ENCODE data around the gene SMIM1. TPM values are rescaled to one million over a fixed set of nuclear protein-coding genes. Genes with fewer than 3 reads are reported as not detected.

SMIM1 gene
- total RNA-seq, 1 donor from 2014 or later: 6.6 TPM

DNA sequence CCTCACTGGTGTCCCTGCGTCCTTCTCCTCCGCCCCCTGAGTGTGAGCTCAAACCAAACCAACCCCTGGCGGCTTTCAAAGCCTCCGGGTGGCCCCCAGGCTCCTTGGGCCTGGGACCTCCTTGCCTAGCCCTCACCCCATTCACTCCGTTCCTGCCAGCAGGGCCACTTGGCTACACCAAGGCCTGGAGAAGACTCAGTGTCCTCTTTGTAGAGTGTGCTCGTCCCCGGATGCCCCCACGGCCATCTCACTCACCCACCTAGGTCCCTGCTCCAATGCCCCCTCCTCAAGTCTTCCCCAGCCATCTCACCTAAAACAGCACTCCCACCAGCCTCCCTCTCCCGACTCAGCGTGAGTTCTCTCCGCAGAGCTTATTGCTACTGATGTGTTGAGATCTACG, 27.5 kb upstream of the SMIM1 start:
- no peak overlapping the region for H3K27ac ChIP-seq (ENCODE audit: low read depth, low read length)
- H3K79me2 ChIP-seq (ENCODE audit: insufficient read depth, low read length): peaks cover 3% of the 10 kb centered on the region
- Mint-ChIP-seq H3K9me3 (ENCODE audit: unreplicated experiment) (no peaks in the 10 kb centered on the region), H3K4me3 (ENCODE audit: unreplicated experiment) (no peak overlapping the region), H3K36me3 (ENCODE audit: low read depth, unreplicated experiment) (peaks cover 6% of the 10 kb centered on the region), H3K27me3 (ENCODE audit: low read depth, unreplicated experiment) (no peaks in the 10 kb centered on the region), H3K27ac (ENCODE audit: unreplicated experiment) (no peak overlapping the region), H3K4me1 (ENCODE audit: low read depth, unreplicated experiment) (no peaks in the 10 kb centered on the region)
- no peak for DNase-seq (ENCODE audit: low read depth)
- peaks cover 3% of the 10 kb centered on the region for H3K4me1 ChIP-seq (ENCODE audit: insufficient read depth, low read length)
- no peak overlapping the region for H2AFZ ChIP-seq (ENCODE audit: low read depth, low read length)
- peaks cover 4% of the 10 kb centered on the region for H3K27me3 ChIP-seq (ENCODE audit: insufficient read depth, low read length)
- peaks cover under 1% of the 10 kb centered on the region for H3K36me3 ChIP-seq (ENCODE audit: insufficient read depth, low read length)
- no peak for TF ChIP-seq CTCF (IDR thresholded peaks at IDR 0.05; ENCODE audit: insufficient read depth, low read depth, low read length)
- H3K9ac ChIP-seq (ENCODE audit: low read length): no peak overlapping the region
- peaks cover 24% of the 10 kb centered on the region for H4K20me1 ChIP-seq (ENCODE audit: insufficient read depth, low read length)
- FAIRE-seq: no peak
- H3K4me3 ChIP-seq (ENCODE audit: insufficient read depth, low read depth, low read length): no peak overlapping the region
- H3K4me2 ChIP-seq (ENCODE audit: low read length): peak overlapping the region; percentile 87
- no peaks in the 10 kb centered on the region for H3K9me3 ChIP-seq (ENCODE audit: insufficient read depth, low read depth, low read length)

GRCh38 chr1:3745590-3746381, 26.8 kb upstream of the SMIM1 start:
- peaks cover 22% of the 10 kb centered on the region for H4K20me1 ChIP-seq (ENCODE audit: insufficient read depth, low read length)
- peaks cover 2% of the 10 kb centered on the region for H3K27me3 Mint-ChIP-seq (ENCODE audit: low read depth, unreplicated experiment)
- FAIRE-seq: no peak
- no peak for TF ChIP-seq CTCF (IDR thresholded peaks at IDR 0.05; ENCODE audit: insufficient read depth, low read depth, low read length)
- TF ChIP-seq EZH2 (IDR thresholded peaks at IDR 0.05; ENCODE audit: insufficient read depth, low read length): no peak
- no peak for DNase-seq (ENCODE audit: low read depth)
- no peaks in the 10 kb centered on the region for H3K9me3 Mint-ChIP-seq (ENCODE audit: unreplicated experiment)
- peak overlapping the region; percentile 58 for H3K27ac Mint-ChIP-seq (ENCODE audit: unreplicated experiment)
- peaks cover 9% of the 10 kb centered on the region for H3K27me3 ChIP-seq (ENCODE audit: insufficient read depth, low read length)
- H3K79me2 ChIP-seq (ENCODE audit: insufficient read depth, low read length): peaks cover 3% of the 10 kb centered on the region
- no peak overlapping the region for H3K4me3 ChIP-seq (ENCODE audit: insufficient read depth, low read depth, low read length)
- H3K27ac ChIP-seq (ENCODE audit: low read depth, low read length): no peak overlapping the region
- H2AFZ ChIP-seq (ENCODE audit: low read depth, low read length): peak overlapping the region; percentile 75
- no peaks in the 10 kb centered on the region for H3K9me3 ChIP-seq (ENCODE audit: insufficient read depth, low read depth, low read length)
- H3K9ac ChIP-seq (ENCODE audit: low read length): no peak overlapping the region
- peaks cover 3% of the 10 kb centered on the region for H3K4me1 ChIP-seq (ENCODE audit: insufficient read depth, low read length)
- H3K4me3 Mint-ChIP-seq (ENCODE audit: unreplicated experiment): peak overlapping the region; percentile 90
- H3K4me2 ChIP-seq (ENCODE audit: low read length): peak overlapping the region; percentile 87
- H3K4me1 Mint-ChIP-seq (ENCODE audit: low read depth, unreplicated experiment): no peaks in the 10 kb centered on the region
- H3K36me3 Mint-ChIP-seq (ENCODE audit: low read depth, unreplicated experiment): peaks cover 6% of the 10 kb centered on the region
- H3K36me3 ChIP-seq (ENCODE audit: insufficient read depth, low read length): no peaks in the 10 kb centered on the region

- Mint-ChIP-seq H3K36me3 (ENCODE audit: low read depth, unreplicated experiment) (peaks cover 5% of the 10 kb centered on the region), H3K4me3 (ENCODE audit: unreplicated experiment) (peak overlapping the region; percentile 90), H3K27me3 (ENCODE audit: low read depth, unreplicated experiment) (peaks cover 7% of the 10 kb centered on the region), H3K9me3 (ENCODE audit: unreplicated experiment) (no peaks in the 10 kb centered on the region), H3K4me1 (ENCODE audit: low read depth, unreplicated experiment) (no peaks in the 10 kb centered on the region), H3K27ac (ENCODE audit: unreplicated experiment) (peak overlapping the region; percentile 58)
- Histone ChIP-seq H2AFZ (ENCODE audit: low read depth, low read length) (peak overlapping the region; percentile 75), H3K9me3 (ENCODE audit: insufficient read depth, low read depth, low read length) (no peaks in the 10 kb centered on the region), H3K79me2 (ENCODE audit: insufficient read depth, low read length) (peaks cover 3% of the 10 kb centered on the region), H3K4me1 (ENCODE audit: insufficient read depth, low read length) (peaks cover 3% of the 10 kb centered on the region), H3K27ac (ENCODE audit: low read depth, low read length) (no peak overlapping the region), H3K9ac (ENCODE audit: low read length) (peak overlapping the region; percentile 77), H3K27me3 (ENCODE audit: insufficient read depth, low read length) (peaks cover 11% of the 10 kb centered on the region), H3K36me3 (ENCODE audit: insufficient read depth, low read length) (no peaks in the 10 kb centered on the region), H3K4me3 (ENCODE audit: insufficient read depth, low read depth, low read length) (peak overlapping the region; percentile 63), H4K20me1 (ENCODE audit: insufficient read depth, low read length) (peaks cover 22% of the 10 kb centered on the region), H3K4me2 (ENCODE audit: low read length) (peak overlapping the region; percentile 87)
- FAIRE-seq: no peak
- no peak for TF ChIP-seq EZH2 (IDR thresholded peaks at IDR 0.05; ENCODE audit: insufficient read depth, low read length)
- no peak for TF ChIP-seq CTCF (IDR thresholded peaks at IDR 0.05; ENCODE audit: insufficient read depth, low read depth, low read length)
- DNase-seq (ENCODE audit: low read depth): no peak
These were observed 26.1 kb upstream of the SMIM1 start for GRCh38 chr1:3746389-3746829.
